Activated naive CD8-positive, alpha-beta T cell (primary cell): ENCODE results near the gene SYT3.
"Not testable (repeated sequence)": the region's sequence is repeated elsewhere in the genome, so short reads cannot be mapped to it uniquely, and the experiment has no call there.

Experiments
- H3K27ac Mint-ChIP-seq: one replicate; pipeline ENCODE4 v1.8.0; 2021; ENCODE audit warnings: mixed read lengths
- H3K27me3 Mint-ChIP-seq: one replicate; pipeline ENCODE4 v1.8.0; 2021; ENCODE audit warnings: mixed read lengths
- H3K36me3 Mint-ChIP-seq: one replicate; pipeline ENCODE4 v1.8.0; 2021; ENCODE audit warnings: mixed read lengths
- H3K4me1 Mint-ChIP-seq: one replicate; pipeline ENCODE4 v1.8.0; 2021; ENCODE audit warnings: low read depth, mixed read lengths
- H3K4me3 Mint-ChIP-seq: one replicate; pipeline ENCODE4 v1.8.0; 2021; ENCODE audit warnings: mild to moderate bottlenecking, mixed read lengths
- H3K9me3 Mint-ChIP-seq: one replicate; pipeline ENCODE4 v1.8.0; 2021; ENCODE audit warnings: low read depth, mixed read lengths

The SYT3 gene

DNA sequence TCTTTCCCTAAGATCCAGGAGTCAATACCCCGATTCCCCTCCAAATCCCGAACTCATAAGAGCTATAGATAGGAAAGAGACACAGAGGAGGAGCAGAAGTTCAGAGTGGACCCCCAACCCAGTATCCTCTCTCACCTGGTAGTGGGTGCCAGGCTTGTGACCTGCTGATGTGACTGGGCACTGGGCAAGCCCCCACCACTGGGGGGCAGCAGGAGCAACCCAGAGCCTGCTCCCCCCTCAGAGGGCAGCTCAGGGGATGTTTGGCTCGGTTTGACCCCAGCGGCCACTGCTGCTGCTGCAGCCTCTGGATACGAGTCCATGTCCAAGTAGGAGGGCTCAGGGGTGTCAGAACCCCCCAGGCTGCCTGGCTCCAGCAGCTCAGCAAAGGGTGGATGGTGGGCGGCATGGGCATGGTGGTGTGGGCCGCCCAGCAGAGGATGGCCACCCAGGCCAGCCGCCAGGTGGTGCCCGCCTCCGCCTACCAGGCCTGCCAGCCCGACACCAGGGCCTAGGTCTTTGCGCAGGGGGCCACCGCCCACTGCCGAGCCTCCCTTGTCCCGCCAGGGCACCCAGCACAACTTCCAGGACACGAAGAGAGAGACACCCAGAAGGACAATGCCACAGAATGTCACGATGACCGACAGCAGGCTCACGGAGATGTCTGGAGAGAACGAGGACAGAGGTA is 7.4 kb downstream of the SYT3 start:
- H3K27ac Mint-ChIP-seq = no peak overlapping the region

DNA sequence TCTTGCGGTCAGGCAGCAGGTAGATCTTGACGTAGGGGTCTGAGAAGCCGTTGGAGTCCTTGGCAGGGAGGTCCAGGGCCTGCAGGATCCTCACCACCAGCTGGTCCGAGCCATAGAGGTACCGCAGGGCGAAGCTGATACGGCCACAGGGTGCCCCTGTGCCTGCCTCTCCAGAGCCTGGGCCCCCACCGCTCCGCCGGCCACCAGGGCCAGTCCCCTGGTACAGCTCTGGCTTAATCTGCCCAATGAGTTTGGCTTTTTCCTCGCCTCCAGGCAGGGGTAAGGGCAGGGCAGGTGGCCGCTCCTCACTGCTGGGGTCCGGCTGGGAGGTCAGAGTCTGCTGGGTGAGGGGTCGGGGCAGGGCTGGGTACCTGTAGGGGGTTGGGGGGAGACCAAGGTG is 9.9 kb downstream of the SYT3 start:
- H3K4me1 Mint-ChIP-seq = no peaks in the 10 kb centered on the region
- no peak overlapping the region for H3K4me3 Mint-ChIP-seq
- H3K27ac Mint-ChIP-seq = no peak overlapping the region

More for the DNA sequence above, 7.4 kb downstream of the SYT3 start:
- Mint-ChIP-seq H3K4me3 (no peak overlapping the region), H3K9me3 (peaks cover 4% of the 10 kb centered on the region), H3K4me1 (no peaks in the 10 kb centered on the region), H3K36me3 (peaks cover 8% of the 10 kb centered on the region), H3K27me3 (peaks cover 9% of the 10 kb centered on the region)

DNA sequence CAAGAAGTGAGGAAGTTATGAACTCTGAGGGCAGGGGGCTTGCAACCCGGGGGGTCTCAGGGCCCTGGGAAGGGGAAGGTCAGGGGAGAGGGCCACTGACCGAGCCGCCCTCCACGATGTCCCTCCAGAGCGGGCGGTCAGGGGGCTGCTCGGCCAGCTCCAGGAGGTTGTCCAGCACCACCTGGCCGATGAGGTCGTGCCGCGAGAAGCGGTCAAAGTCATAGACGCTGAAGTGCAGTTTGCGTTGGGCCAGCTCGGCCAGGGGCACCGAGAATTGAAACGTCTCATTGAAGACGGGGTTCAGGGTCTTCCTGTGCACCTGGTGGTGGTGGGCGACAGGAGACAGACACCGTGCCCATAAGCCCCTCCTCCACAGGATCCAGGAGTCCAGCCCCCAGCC is 10.5 kb downstream of the SYT3 start:
- H3K36me3 Mint-ChIP-seq = peaks cover 4% of the 10 kb centered on the region
- peaks cover 4% of the 10 kb centered on the region for H3K9me3 Mint-ChIP-seq
- H3K27me3 Mint-ChIP-seq = peaks cover 7% of the 10 kb centered on the region
- H3K4me1 Mint-ChIP-seq = no peaks in the 10 kb centered on the region
- no peak overlapping the region for H3K4me3 Mint-ChIP-seq
- H3K27ac Mint-ChIP-seq = no peak overlapping the region

More for the DNA sequence above, 9.9 kb downstream of the SYT3 start:
- Mint-ChIP-seq H3K27me3 (peaks cover 7% of the 10 kb centered on the region), H3K36me3 (peaks cover 4% of the 10 kb centered on the region), H3K9me3 (peaks cover 4% of the 10 kb centered on the region)

DNA sequence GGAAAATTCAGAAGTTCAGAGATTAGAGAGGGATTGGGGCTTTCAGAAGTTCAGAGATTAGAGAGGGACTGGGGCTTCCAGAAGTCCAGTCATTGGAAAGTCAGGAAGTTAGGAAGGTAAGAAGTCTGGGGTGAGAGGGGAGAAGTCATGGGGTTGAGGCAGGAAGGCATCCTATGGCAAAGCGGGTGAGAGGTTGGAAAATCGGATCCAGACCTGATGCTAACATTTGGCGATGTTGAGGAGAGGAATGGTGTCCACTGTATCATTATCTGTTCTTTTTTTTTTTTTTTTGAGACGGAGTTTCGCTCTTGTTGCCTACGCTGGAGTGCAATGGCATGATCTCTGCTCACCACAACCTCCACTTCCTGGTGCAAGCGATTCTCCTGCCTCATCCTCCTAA is 11.1 kb downstream of the SYT3 start:
- Mint-ChIP-seq H3K27me3 (peaks cover 7% of the 10 kb centered on the region), H3K4me3 (no peak overlapping the region), H3K9me3 (peaks cover 4% of the 10 kb centered on the region), H3K36me3 (peaks cover 4% of the 10 kb centered on the region), H3K4me1 (no peaks in the 10 kb centered on the region), H3K27ac (no peak overlapping the region)

DNA sequence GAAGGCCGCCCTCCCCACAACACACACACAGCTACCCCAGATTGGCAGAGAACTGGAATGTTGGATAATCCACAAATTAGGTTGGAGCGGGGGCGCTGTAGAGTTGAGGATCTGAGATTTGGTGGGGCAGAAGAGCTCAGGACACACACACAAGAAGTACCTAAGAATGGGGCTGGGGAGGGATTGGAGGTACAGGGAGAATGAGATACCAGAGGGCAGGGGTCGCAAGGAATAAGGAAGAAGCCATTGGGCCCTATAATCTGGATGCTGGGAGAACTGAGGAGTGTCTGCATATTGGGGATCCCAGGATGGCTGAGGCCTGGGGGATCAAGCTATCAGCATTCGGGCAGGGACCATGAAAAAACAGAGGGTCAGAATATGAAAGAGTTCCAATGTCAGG is 11.5 kb downstream of the SYT3 start:
- no peak overlapping the region for H3K27ac Mint-ChIP-seq
- no peaks in the 10 kb centered on the region for H3K36me3 Mint-ChIP-seq
- H3K27me3 Mint-ChIP-seq = peaks cover 4% of the 10 kb centered on the region
- H3K4me1 Mint-ChIP-seq = no peaks in the 10 kb centered on the region
- peaks cover under 1% of the 10 kb centered on the region for H3K9me3 Mint-ChIP-seq
- no peak overlapping the region for H3K4me3 Mint-ChIP-seq

DNA sequence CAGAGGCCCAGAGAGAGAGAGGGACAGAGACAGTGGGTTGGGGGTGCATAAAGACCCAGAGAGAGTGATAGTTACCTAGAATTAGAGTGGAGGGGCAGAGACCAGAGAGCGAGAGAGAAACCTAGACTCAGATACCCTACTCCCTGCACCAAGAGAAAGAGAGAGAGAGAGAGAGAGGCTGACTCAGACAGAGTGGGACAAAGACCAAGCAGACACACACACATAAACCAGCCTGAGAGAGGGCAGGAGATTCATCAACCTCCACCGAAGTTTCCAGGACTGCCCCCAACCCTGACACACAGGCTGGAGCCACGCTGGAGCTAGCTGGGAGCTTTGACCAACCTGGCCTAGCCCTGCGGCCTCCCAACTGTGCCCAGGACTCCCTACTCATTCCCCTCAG is 12.9 kb downstream of the SYT3 start:
- peaks cover 4% of the 10 kb centered on the region for H3K27me3 Mint-ChIP-seq
- H3K9me3 Mint-ChIP-seq = no peaks in the 10 kb centered on the region
- no peaks in the 10 kb centered on the region for H3K4me1 Mint-ChIP-seq
- H3K36me3 Mint-ChIP-seq = no peaks in the 10 kb centered on the region
- no peak overlapping the region for H3K27ac Mint-ChIP-seq
- H3K4me3 Mint-ChIP-seq = no peak overlapping the region

DNA sequence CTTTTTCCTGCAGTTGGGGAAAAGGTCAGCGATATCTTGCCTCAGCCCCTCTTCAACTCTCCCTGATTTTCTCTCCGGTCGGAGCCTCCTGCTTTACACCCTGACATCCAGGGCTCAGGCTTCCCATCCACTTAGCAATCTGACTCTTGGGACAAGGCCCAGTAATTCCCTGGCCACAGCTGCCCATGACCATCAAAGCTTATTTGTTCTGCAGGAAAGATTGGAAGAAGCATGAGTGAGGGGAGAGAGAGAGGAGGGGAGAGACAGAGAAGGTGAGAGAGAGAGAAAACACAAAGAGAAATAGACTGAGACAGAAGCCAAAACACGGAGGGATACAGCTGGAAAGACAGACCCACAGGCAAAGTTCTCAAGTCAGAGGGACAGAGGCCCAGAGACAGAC is 13.7 kb downstream of the SYT3 start:
- H3K27me3 Mint-ChIP-seq = peaks cover 2% of the 10 kb centered on the region
- no peak overlapping the region for H3K27ac Mint-ChIP-seq
- H3K4me1 Mint-ChIP-seq = no peaks in the 10 kb centered on the region
- no peaks in the 10 kb centered on the region for H3K9me3 Mint-ChIP-seq
- H3K4me3 Mint-ChIP-seq = no peak overlapping the region
- no peaks in the 10 kb centered on the region for H3K36me3 Mint-ChIP-seq

DNA sequence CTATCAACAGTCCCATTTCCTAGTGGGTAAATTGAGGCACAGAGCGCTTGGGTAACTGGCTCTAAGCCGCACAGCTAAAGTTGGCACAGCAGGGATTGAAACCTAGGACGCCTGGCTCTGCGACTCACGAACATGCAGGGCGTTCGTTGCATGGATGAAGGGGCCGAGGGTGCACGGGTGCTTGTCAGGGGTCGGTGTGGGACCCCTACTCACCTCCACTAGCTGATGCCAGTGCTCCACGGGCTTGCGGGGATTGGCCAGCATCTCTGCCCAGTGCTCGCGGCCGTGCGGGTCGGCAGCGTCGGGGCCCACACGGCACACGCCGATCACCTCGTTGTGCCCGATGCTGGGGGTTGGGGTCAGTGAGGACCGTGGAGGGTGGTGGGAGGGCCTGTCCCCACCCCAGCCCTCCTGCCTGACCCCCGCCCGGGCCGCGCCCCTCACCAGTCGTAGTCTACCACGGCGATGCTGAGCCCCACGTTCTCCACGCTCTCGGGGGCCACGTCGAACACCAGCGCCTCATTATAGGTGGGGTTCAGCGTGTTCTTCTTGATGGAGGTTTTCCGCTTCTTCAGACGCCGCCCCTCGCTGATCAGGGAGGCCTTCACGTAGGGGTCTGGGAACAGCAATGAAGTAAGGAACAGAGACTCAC is 14.6 kb downstream of the SYT3 start:
- no peak overlapping the region for H3K4me3 Mint-ChIP-seq

DNA sequence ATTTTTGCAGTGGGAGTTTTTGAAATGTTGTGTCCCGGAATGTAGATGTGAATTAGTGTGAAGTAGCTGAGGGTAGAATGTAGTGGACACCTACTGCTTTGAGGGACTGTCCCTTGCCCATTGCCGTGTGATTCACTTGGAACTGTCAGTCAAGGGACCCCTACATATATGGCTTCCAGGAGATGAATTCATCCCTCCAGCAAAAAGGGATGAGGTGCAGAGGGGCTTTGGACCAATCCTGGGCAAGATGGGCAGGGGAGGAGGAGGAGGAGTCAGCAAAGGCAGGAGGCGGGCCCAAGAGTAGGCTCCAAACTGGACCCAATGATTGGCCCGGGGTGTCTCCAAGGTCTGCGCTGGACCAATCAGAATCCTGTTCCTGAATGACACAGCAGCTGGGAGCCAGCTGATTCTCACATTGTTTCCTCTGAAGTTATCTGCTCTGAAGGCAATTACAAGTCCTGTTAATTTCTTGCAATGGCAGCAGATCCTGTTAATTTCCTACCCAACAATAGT is 19.2 kb downstream of the SYT3 start:
- not testable (repeated sequence) for H3K4me1 Mint-ChIP-seq, H3K27ac Mint-ChIP-seq, H3K36me3 Mint-ChIP-seq, H3K4me3 Mint-ChIP-seq, H3K9me3 Mint-ChIP-seq, H3K27me3 Mint-ChIP-seq

More for the DNA sequence above, 14.6 kb downstream of the SYT3 start:
- no peaks in the 10 kb centered on the region for H3K4me1 Mint-ChIP-seq
- H3K36me3 Mint-ChIP-seq = no peaks in the 10 kb centered on the region
- H3K9me3 Mint-ChIP-seq = no peaks in the 10 kb centered on the region
- H3K27me3 Mint-ChIP-seq = peaks cover 2% of the 10 kb centered on the region
- H3K27ac Mint-ChIP-seq = no peak overlapping the region

DNA sequence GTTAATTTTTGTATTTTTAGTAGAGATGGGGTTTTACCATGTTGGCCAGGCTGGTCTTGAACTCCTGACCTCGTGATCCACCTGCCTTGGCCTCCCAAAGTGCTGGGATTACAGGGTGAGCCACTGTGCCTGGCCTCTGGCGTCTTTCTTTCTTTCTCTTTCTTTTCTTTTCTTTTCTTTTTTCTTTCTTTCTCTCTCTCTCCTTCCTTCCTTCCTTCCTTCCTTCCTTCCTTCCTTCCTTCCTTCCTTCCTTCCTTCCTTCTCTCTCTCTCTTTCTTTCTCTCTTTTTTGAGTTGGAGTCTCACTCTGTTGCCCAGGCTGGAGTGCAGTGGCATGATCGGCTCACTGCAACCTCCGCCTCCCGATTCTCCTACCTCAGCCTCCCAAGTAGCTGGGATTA is 20.5 kb downstream of the SYT3 start:
- not testable (repeated sequence) for H3K4me1 Mint-ChIP-seq, H3K9me3 Mint-ChIP-seq, H3K36me3 Mint-ChIP-seq, H3K27me3 Mint-ChIP-seq, H3K27ac Mint-ChIP-seq, H3K4me3 Mint-ChIP-seq

DNA sequence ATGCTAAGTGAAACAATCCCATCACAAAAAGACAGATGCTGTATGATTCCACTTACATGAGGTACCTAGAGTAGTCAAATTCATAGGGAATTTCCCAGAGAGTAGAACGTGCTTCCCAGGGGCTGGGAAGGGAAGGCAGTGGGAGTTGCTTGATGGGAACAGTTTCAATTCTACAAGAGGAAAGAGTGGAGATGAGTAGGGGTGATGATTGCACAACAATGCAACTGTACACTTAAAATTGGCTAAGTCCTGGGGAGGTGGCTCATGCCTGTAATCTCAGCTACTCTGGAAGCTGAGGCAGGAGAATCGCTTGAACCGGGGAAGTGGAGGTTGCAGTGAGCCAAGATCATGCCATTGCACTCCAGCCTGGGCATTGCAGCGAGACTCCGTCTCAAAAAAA is 21.3 kb downstream of the SYT3 start:
- not testable (repeated sequence) for H3K27me3 Mint-ChIP-seq, H3K9me3 Mint-ChIP-seq, H3K4me1 Mint-ChIP-seq, H3K4me3 Mint-ChIP-seq, H3K27ac Mint-ChIP-seq, H3K36me3 Mint-ChIP-seq

DNA sequence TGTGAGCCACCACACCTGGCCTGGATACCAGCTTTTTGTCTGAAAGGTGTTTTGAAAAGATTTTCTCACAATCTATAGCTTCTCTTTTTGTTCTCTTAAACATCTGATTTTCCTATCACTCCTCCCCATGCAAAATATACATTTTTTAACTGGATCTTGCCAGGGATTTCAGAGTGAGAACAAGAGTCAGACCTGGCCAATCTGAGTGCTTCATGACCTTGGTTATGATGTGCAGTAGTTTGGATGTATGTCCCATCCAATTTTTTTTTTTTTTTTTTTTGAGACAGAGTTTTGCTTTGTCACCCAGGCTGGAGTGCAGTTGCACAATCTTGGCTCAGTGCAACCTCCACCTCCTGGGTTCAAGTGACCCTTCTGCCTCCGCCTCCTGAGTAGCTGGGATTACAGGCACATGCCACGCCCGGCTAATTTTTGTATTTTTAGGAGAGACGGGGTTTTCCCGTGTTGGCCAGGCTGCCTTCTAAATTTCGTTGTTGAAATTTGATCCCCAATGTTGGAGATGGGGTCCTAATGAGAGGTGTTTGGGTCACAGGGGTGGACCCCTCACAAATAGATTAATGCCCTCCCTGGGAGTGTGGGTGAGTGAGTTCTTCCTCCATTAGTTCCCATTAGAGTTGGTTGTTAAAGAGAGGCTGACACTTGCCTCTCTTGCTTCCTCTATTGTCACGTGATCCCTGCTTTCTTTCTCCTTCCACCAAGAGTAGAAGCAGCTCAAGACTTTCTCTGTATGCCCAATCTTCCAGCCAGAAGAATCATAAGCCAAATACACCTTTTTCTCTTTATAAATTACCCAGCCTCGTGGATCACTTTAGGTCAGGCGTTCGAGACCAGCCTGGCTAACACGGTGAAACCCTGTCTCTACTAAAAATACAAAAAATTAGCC is 26.9 kb downstream of the SYT3 start:
- H3K36me3 Mint-ChIP-seq, H3K27ac Mint-ChIP-seq, H3K4me1 Mint-ChIP-seq, H3K4me3 Mint-ChIP-seq, H3K9me3 Mint-ChIP-seq: not testable (repeated sequence)
- H3K27me3 Mint-ChIP-seq = peaks cover 18% of the 10 kb centered on the region

DNA sequence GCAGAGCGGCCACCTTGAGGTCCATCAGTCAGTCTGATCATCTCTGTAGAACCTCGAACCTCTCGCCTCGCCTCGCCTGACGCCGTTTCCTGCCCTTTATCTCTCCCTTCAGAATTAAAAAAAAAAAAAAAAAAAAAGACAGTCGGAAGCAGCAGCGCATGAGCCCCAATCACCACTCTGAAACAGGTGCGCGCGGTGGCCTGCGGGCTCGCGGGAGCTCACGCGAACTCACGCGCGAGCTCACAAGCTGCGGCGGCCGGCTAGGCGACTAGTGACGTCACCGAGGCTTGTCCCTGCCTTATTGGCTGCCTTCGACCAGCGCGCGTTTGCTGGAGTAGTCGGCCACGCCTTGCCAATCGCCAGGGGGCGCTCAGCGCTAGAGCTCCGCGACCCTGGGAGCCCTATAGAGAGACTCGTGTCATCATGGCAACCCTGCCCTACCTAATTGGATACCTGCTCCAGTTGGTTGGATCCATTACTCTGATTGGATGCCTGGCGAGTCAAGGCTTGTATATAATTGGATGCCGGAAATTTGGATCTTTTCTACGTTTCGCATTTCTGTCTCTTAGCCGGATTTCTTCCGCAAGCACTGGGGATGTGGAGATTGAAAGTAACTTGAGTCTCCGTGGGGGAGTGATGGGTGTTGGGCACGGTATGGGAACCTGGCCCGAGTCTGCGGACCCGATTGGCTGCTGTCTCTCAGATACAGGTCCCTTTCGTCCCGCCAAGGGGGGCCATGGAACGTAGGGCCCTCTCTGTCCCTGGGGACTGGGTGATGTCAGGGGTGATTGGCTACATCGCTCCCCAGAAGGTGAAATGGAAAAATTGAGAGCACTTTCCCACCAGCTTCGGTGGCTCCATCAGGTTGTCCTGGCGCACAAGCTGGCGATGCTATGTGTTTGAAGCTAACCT is 31.6 kb downstream of the SYT3 start:
- H3K27me3 Mint-ChIP-seq = peaks cover 26% of the 10 kb centered on the region
- H3K9me3 Mint-ChIP-seq = peaks cover 6% of the 10 kb centered on the region
- peaks cover 13% of the 10 kb centered on the region for H3K4me1 Mint-ChIP-seq
- no peaks in the 10 kb centered on the region for H3K36me3 Mint-ChIP-seq
- H3K4me3 Mint-ChIP-seq = peak overlapping the region; percentile 79
- no peak overlapping the region for H3K27ac Mint-ChIP-seq

DNA sequence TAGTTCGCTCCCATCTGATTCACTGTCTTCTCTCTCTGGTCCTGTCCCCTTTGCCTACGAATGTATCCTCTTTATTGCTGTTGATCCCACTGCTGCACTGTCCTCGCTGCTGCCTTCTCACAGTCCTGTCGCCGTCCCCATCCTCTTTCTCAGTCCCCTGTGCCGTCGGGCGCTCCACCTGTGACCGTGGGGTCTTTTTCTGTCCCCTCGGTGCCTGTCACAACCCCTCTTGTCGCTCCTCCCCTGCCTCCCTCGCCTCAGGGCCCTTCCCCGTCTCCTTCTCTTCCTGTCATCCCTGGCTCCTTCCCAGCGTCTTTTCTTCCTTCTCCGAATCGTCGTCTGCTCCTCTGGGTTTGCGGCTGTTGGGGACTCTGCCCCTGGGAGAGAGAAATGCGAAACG is 32.3 kb downstream of the SYT3 start:
- peaks cover 13% of the 10 kb centered on the region for H3K4me1 Mint-ChIP-seq
- H3K27me3 Mint-ChIP-seq = peaks cover 32% of the 10 kb centered on the region
- H3K27ac Mint-ChIP-seq = no peak overlapping the region
- H3K4me3 Mint-ChIP-seq = peak overlapping the region; percentile 79
- no peaks in the 10 kb centered on the region for H3K36me3 Mint-ChIP-seq
- peaks cover 6% of the 10 kb centered on the region for H3K9me3 Mint-ChIP-seq
